Measurements from ENCODE around the gene ZNF331. TPM values are rescaled to one million over a fixed set of nuclear protein-coding genes. Genes with fewer than 3 reads are reported as not detected.

Gene ZNF331
- total RNA-seq, 1 experiment from 2014 or later: 56.7 TPM

GRCh38 chr19:53594811-53595509, 57.0 kb downstream of the ZNF331 start (continued):
- TF ChIP-seq ELF4 (CRISPR knock-in tag; IDR thresholded peaks at IDR 0.05; ENCODE audit: low read depth) (no peak), ZNF423 (CRISPR knock-in tag; IDR thresholded peaks at IDR 0.05) (peak; percentile 96), NR1H2 (CRISPR knock-in tag; IDR thresholded peaks at IDR 0.05) (no peak), GTF2I (CRISPR knock-in tag; conservative IDR thresholded peaks at IDR 0.05) (no peak), ZMAT4 (CRISPR knock-in tag; IDR thresholded peaks at IDR 0.05) (no peak), NFYB (CRISPR knock-in tag; conservative IDR thresholded peaks at IDR 0.05; ENCODE audit: low read depth) (no peak), CREM (CRISPR knock-in tag; IDR thresholded peaks at IDR 0.05) (peak; percentile 69; the same call in 1 of the 2 replicates), ZNF671 (CRISPR knock-in tag; IDR thresholded peaks at IDR 0.05) (no peak), MYBL2 (CRISPR knock-in tag; IDR thresholded peaks at IDR 0.05) (peak; percentile 77; the same call in 1 of the 2 replicates), EMX1 (CRISPR knock-in tag; IDR thresholded peaks at IDR 0.05) (no peak), ETV6 (CRISPR knock-in tag; IDR thresholded peaks at IDR 0.05) (peak; percentile 52), ZNF532 (CRISPR knock-in tag; IDR thresholded peaks at IDR 0.05; ENCODE audit: borderline replicate concordance) (no peak), SOX15 (CRISPR knock-in tag; IDR thresholded peaks at IDR 0.05) (no peak), SMAD4 (CRISPR knock-in tag; IDR thresholded peaks at IDR 0.05) (no peak), NR2C2 (CRISPR knock-in tag; IDR thresholded peaks at IDR 0.05) (no peak; the same call in 1 of the 2 replicates), SMAD3 (CRISPR knock-in tag; IDR thresholded peaks at IDR 0.05; ENCODE audit: borderline replicate concordance) (no peak; the same call in 1 of the 2 replicates), FOXK1 (CRISPR knock-in tag; IDR thresholded peaks at IDR 0.05) (no peak), JUN (CRISPR knock-in tag; IDR thresholded peaks at IDR 0.05) (no peak)
- TF ChIP-seq, protein P1, sequence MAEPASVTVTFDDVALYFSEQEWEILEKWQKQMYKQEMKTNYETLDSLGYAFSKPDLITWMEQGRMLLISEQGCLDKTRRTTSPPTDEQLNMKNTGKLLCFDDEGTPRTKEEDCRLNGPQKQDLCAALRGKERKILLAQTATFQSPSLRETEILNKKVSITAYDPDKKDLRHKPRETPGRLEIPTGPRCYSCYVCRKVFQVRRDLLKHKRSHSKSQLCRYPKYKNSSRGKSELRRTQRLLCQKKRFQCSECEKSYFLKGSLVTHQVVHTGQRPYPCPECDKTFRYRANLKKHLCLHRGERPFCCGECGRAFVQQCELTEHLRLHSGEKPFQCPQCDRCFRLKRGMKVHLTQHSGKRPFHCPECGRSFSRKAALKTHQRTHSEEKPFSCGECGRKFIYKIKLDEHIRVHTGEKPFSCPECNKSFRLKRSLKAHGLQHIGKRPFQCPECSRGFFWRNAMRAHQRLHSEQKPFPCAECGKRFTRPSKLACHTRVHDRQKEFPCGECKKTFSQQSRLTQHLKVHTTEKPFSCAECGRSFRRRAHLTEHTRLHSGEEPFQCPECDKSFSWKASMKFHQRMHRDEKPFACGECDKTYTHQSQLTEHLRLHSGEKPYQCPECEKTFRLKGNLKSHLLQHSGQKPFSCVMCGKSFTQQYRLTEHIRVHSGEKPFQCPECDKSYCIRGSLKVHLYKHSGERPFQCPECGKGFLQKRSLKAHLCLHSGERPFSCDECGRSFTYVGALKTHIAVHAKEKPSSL (CRISPR knock-in tag; conservative IDR thresholded peaks at IDR 0.05): no peak
- TF ChIP-seq, protein P2, sequence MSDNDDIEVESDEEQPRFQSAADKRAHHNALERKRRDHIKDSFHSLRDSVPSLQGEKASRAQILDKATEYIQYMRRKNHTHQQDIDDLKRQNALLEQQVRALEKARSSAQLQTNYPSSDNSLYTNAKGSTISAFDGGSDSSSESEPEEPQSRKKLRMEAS (CRISPR knock-in tag; IDR thresholded peaks at IDR 0.05): peak; percentile 97
- TF ChIP-seq, protein P3, sequence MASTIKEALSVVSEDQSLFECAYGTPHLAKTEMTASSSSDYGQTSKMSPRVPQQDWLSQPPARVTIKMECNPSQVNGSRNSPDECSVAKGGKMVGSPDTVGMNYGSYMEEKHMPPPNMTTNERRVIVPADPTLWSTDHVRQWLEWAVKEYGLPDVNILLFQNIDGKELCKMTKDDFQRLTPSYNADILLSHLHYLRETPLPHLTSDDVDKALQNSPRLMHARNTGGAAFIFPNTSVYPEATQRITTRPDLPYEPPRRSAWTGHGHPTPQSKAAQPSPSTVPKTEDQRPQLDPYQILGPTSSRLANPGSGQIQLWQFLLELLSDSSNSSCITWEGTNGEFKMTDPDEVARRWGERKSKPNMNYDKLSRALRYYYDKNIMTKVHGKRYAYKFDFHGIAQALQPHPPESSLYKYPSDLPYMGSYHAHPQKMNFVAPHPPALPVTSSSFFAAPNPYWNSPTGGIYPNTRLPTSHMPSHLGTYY (CRISPR knock-in tag; IDR thresholded peaks at IDR 0.05): no peak
- TF ChIP-seq, protein P4, sequence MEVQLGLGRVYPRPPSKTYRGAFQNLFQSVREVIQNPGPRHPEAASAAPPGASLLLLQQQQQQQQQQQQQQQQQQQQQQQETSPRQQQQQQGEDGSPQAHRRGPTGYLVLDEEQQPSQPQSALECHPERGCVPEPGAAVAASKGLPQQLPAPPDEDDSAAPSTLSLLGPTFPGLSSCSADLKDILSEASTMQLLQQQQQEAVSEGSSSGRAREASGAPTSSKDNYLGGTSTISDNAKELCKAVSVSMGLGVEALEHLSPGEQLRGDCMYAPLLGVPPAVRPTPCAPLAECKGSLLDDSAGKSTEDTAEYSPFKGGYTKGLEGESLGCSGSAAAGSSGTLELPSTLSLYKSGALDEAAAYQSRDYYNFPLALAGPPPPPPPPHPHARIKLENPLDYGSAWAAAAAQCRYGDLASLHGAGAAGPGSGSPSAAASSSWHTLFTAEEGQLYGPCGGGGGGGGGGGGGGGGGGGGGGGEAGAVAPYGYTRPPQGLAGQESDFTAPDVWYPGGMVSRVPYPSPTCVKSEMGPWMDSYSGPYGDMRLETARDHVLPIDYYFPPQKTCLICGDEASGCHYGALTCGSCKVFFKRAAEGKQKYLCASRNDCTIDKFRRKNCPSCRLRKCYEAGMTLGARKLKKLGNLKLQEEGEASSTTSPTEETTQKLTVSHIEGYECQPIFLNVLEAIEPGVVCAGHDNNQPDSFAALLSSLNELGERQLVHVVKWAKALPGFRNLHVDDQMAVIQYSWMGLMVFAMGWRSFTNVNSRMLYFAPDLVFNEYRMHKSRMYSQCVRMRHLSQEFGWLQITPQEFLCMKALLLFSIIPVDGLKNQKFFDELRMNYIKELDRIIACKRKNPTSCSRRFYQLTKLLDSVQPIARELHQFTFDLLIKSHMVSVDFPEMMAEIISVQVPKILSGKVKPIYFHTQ (CRISPR knock-in tag; IDR thresholded peaks at IDR 0.05): no peak
- TF ChIP-seq, protein P5, sequence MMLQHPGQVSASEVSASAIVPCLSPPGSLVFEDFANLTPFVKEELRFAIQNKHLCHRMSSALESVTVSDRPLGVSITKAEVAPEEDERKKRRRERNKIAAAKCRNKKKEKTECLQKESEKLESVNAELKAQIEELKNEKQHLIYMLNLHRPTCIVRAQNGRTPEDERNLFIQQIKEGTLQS (CRISPR knock-in tag; conservative IDR thresholded peaks at IDR 0.05): no peak
- TF ChIP-seq, protein P6, sequence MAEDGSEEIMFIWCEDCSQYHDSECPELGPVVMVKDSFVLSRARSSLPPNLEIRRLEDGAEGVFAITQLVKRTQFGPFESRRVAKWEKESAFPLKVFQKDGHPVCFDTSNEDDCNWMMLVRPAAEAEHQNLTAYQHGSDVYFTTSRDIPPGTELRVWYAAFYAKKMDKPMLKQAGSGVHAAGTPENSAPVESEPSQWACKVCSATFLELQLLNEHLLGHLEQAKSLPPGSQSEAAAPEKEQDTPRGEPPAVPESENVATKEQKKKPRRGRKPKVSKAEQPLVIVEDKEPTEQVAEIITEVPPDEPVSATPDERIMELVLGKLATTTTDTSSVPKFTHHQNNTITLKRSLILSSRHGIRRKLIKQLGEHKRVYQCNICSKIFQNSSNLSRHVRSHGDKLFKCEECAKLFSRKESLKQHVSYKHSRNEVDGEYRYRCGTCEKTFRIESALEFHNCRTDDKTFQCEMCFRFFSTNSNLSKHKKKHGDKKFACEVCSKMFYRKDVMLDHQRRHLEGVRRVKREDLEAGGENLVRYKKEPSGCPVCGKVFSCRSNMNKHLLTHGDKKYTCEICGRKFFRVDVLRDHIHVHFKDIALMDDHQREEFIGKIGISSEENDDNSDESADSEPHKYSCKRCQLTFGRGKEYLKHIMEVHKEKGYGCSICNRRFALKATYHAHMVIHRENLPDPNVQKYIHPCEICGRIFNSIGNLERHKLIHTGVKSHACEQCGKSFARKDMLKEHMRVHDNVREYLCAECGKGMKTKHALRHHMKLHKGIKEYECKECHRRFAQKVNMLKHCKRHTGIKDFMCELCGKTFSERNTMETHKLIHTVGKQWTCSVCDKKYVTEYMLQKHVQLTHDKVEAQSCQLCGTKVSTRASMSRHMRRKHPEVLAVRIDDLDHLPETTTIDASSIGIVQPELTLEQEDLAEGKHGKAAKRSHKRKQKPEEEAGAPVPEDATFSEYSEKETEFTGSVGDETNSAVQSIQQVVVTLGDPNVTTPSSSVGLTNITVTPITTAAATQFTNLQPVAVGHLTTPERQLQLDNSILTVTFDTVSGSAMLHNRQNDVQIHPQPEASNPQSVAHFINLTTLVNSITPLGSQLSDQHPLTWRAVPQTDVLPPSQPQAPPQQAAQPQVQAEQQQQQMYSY (CRISPR knock-in tag; IDR thresholded peaks at IDR 0.05): peak; percentile 84

Data from WTC11 (cell line).